ENCODE measurements around the gene TRIM24.

TRIM24 gene

GRCh38 chr7:138627361-138627760 is 167.3 kb downstream of the TRIM24 start:
- DNase-seq: no peak

- no peak for DNase-seq
These were observed 170.1 kb downstream of the TRIM24 start for GRCh38 chr7:138630059-138630610.

GRCh38 chr7:138632384-138632783 is 172.3 kb downstream of the TRIM24 start:
- no peak for DNase-seq

- no peak for DNase-seq
These were observed 173.0 kb downstream of the TRIM24 start for GRCh38 chr7:138632826-138633602.

Data from RPMI8226 (cell line).